Measurements from ENCODE around the gene KIF1C.

KIF1C gene

GRCh38 chr17:4969047-4969550, 28.7 kb upstream of the KIF1C start:
- DNase-seq, result peak; percentile 37

DNA sequence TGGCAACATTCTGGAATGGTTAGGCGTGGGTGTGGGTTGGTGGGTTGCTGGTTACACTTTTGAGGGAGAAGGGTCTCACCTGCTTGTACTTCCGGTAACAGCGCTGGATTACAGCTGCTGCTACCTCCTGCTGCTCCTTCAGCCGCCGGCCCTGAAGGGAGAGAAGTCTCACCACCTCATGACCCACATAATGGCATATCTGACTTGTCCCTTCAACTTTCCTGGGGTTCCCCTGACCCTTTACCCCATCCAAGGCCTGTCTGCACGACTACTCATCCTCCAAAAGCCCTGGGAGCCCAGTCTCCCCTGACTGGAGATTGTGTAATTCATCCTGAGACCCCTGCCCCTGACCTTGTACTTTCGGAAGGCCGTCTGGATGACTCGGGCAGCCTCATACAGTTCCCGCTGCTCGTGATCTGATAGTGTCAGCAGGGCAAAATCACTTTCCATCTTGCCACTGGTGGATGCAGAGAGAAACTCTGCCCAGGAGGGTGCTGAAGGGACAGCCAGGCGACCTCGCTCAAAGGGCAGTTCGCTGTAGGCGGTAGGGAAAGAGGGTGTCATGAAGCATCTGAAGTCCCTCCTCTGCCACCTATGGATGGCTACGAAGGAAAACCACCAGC, 28.1 kb upstream of the KIF1C start:
- no peak for DNase-seq

DNA sequence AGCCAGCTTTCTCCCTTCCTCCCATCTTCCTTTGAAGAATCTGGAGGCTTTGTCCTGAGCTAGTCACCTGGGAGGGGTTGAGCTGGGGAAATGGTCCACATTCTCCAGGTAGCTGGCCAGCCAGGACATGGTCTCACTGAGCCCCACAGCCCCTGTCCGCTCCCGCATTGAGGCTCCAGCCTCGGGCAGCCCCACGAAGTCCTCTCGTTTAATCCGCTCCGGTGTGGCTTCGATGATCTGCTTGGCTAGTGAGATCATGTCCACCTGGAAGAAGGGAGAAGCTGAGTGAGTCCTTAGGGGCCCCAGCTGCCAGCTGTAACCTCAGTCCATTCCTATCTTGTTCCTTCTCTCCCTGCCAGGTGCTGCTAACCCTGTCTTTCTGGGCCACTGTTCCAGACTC, 27.5 kb upstream of the KIF1C start:
- DNase-seq, result no peak

DNA sequence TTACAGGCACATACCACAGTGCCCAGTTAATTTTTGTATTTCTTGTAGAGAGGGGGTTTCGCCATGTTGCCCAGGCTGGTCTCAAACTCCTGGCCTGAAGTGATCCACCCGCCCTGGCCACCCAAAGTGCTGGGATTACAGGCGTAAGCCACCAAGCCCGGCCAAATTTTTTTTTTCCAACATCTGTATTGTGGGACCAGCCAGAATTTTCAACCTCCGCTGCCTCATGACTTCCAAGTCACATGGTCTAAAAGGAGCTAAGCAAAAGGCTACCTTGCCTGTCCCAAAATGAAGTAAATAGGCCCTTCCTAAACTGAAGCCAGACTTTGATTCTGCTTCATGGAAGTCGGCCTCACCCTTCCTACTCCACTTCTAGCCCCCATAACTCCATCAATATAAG, 25.9 kb upstream of the KIF1C start:
- DNase-seq, result no peak

DNA sequence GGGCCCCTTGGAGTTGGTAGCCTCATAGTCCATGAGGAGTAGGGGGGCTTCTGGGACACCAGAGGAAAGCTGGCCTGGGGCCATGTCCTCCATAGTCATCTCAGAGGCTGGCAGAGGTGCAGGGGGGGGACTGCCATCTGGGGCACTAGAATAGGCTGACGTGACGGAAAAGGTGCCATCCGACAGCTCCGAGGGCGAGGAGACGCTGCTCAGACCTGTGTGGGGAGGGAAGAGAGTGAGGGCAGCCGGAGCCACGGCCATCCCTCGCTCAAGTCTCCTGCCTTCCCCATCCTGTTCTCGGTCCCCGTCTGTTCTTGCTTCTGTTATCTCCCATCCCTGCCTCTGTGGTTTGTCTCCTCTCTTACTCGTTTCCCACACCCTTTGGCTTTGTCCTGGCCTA, 25.4 kb upstream of the KIF1C start:
- no peak for DNase-seq

DNA sequence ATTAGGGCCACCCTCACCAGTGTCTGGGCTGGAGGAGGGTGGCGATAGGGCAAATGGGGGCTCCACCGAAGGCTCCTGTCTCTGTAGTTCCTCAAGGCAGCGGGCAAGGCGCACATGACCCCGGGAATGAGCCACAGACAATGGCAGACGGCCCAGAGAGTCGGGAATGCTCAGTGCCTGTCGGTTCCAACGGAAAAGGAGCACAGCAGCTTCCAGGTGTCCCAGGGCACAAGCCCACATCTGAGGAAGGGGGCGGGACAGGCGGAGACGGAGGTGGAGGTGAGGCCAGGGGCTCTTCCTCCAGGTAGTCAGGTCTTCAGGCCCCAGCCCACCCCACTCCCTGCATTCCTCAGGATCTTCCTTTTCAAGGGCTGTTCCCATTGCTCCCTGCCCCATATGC, 25.0 kb upstream of the KIF1C start:
- DNase-seq, result no peak

DNA sequence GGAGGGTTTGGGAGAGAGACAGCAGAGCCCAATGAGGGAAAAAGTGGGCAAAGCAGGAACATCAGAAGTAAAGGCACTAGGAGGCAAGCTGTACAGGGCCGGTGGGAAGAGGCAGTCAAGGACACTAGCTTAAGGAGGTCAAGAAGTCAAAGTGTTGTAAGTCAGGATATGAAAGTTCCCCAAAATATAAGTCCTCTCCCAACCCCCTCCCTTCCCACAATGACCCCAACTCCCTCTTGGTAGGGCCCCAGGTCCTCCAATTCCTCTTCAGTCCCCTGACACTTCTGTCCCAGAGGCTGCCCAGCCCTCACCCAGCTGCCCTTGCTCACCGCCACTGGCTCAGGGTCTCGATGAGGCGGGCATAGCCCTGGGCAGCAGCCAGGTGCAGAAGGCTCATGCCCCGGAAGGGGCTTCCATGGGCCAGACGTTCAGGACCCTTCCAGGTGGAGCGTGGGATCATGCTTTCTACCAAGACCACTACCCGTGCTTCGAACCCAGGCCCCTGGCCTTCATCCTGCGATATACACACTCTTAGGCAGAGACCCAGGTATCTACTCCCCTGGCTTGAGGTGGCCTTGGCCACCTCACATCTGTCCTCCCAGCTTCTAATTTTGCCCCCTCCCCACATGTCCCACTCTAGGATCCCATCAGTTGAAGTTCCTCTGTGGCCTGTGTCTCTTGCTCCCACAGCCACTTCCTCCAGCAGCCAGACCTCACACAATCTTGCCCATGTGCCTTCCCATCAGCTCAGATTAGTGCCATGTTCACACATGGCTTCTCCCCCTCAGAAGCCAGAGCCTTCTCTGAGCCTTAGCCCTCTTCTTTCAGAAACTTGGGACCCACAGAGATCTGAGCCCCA, 24.3 kb upstream of the KIF1C start:
- DNase-seq, result no peak

DNA sequence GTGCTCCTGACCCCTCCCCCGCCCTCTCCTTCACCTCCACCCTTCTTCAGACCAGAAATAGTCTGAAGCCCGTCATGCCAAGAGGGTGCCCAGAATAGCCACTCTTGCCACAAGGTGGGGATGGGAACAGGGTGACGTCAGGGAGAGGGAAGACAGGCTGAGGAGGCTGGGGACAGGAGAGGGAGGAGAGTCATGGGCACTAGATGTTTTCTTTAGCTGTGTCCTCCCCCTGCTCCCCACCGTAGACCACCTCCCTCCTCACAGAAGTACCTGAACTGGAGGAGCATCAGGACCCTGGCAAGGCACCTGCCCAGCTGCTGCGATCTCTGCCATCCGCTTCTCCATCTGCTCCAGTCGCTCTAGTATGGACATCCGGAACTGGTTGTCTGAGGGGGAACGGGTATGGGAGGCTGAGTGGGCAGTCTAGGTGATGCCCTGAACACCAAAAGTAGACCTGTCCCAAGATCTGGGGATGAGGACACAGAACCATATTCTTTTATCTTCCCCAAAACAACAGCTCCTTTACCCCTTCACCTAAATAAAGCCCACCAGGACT, 23.6 kb upstream of the KIF1C start:
- DNase-seq, result no peak

DNA sequence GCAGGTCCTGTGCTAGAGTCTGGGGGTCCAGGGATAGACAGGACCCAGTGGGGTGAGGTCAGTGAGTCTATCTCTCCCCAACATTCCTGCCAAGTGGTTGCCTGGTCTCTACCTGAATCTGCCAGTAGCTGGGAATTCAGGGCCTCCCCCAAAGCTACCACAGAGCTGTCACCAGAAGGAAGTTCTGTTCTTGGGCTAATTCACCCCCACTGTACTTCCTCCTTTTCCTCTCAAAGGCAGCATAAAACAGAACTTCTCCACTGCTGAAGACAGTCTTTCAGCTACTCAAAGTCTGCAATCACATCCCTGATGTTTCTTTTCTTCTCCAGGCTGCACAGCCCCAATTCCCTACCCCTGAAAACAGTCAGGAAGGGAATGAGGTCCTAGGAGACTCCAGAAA, 19.0 kb upstream of the KIF1C start:
- DNase-seq, result no peak

DNA sequence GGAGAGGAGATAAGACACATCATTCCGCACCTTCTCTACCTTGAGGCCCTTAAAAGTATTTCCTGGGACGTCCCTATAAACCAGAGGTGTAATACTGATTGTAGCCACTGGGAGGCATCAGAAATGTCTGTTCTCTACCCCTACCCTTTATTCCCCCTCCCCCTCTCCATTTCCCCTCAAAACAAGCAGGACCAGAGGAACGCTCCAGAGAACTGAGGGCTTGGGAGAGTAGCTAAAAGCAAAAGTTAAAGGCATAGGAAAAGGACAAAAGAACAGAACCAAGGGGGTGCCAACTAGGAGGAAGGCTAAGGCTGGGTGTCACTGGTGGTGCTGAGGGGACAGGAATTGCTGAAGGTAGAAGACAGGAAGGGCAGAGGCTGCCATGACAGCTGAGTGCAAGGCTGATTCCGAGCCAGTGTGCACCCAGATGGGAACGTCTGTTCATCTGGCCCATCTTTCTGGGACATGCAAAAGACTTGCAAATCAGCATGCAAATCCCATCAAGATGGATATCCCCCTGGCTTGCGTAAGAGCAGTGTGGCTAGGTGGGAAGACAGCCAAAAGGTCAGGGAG, 17.0 kb upstream of the KIF1C start:
- peak; percentile 62 for DNase-seq

DNA sequence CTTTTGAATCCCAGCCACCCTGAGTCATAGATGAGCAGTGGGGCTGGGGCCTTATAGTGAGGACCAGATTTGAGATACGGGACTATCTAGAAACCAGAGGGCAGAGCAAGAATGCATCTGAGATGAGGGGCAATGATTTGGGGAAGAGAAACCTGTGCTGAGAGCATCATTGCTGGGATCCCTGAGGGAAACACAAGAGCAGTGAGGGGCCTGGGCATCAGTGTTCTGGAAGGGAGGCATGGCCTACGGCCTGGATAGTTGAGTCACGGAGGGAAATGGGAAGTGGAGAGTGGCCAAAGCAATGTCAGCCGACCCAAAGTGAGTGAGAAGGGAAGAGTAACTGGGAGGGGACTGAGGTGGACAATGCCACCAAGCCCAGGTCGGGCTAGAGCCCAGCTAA, 15.4 kb upstream of the KIF1C start:
- no peak for DNase-seq

- DNase-seq, result no peak
These were observed 11.3 kb upstream of the KIF1C start for GRCh38 chr17:4986403-4986802.

- peak; percentile 83 for DNase-seq
These were observed 10.6 kb upstream of the KIF1C start, which contains the start of gene CAMTA2 for GRCh38 chr17:4986951-4987766. TSS of gene CAMTA2 (minus strand) at chr17:4987675. CDS start at chr17:4986222, 1,453 bp downstream.

GRCh38 chr17:4987767-4988567, 9.8 kb upstream of the KIF1C start:
- no peak for DNase-seq

- no peak for DNase-seq
These were observed 3.6 kb upstream of the KIF1C start for GRCh38 chr17:4994081-4994595.

- DNase-seq, result no peak
These were observed 429 bp downstream of the KIF1C start for GRCh38 chr17:4998027-4998731.

GRCh38 chr17:4998732-4999429, 1.1 kb downstream of the KIF1C start:
- DNase-seq, result no peak

DNA sequence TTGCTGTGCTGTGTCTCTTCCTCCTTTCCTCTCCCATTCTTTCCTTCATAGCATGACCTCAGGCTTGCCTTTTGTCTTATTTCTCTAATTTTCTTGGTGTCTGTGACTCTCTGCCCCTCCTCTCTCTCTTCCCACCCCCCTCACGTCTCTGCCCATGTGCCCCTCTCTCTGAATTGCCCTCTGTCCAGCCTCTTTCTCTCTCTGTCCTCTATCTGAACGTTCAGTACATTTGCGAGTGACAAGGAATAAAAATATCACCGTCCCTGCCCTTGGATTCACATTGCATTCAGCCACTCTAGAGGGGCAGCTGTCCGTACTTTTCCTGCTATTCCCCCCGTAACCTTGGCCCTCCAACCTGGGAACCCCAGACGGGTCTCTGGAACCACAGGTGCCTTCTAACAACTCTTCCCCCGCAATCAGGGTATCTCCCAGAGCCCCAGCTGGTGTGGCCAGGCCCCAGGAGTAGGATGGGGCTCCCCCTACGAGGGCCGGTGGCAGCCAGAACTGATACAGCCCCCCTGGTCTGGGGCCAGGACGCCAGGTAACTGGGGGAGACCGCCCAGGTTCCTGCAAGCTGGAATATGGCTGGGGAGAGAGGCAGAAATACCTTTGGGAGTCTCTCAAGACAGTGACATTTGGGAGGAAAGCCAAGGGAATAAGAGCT, 1.8 kb downstream of the KIF1C start:
- no peak for DNase-seq

DNA sequence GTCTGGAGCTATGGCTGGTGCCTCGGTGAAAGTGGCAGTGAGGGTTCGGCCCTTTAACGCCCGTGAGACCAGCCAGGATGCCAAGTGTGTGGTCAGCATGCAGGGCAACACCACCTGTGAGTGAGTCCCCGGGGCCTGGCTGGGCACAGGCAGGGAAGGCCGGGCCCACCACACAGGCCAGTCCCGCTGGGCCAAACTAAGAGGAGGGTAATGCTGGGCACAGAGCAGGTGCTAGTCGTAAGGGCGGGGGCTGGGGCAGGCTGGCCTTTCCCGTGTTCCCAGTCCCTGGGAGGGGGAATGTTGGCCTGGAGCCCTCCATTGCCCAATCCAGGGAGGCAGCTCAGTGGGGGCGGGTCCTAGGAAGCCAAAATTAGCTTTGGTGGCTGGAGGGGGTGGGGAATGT, 2.5 kb downstream of the KIF1C start:
- DNase-seq, result no peak

Data from CD4-positive, alpha-beta T cell treated with Interleukin-4 for 4 hours (primary cell).